HG03439 (cell line): ENCODE data around the gene PSMC3.

Experiments used
- ATAC-seq: cut with Tn5 transposase; IDR thresholded peaks from one replicate; pipeline ENCODE4 v1.9.1; 2021; ENCODE audit warnings: mild to moderate bottlenecking, moderate library complexity; ENCODE audit not compliant: unreplicated experiment

PSMC3 gene

GRCh38 chr11:47443028-47443700 is 16.9 kb upstream of the PSMC3 start:
- no peak for ATAC-seq

GRCh38 chr11:47442514-47442913 is 16.3 kb upstream of the PSMC3 start:
- no peak for ATAC-seq

- ATAC-seq: no peak
These were observed 15.2 kb upstream of the PSMC3 start for GRCh38 chr11:47441421-47441820.

GRCh38 chr11:47440054-47440476 is 13.8 kb upstream of the PSMC3 start:
- ATAC-seq: no peak

- no peak for ATAC-seq
These were observed 12.5 kb upstream of the PSMC3 start for GRCh38 chr11:47438721-47439120.

- no peak for ATAC-seq
These were observed 11.6 kb upstream of the PSMC3 start for GRCh38 chr11:47437746-47438418.

- no peak for ATAC-seq
These were observed 11.0 kb upstream of the PSMC3 start for GRCh38 chr11:47437218-47437745.

- no peak for ATAC-seq
These were observed 10.5 kb upstream of the PSMC3 start for GRCh38 chr11:47436726-47437125.

GRCh38 chr11:47435687-47436086 is 9.4 kb upstream of the PSMC3 start:
- ATAC-seq: no peak

- ATAC-seq: no peak
These were observed 8.0 kb upstream of the PSMC3 start for GRCh38 chr11:47434011-47434786.

GRCh38 chr11:47433157-47433556 is 6.9 kb upstream of the PSMC3 start:
- ATAC-seq: no peak

- no peak for ATAC-seq
These were observed 5.3 kb upstream of the PSMC3 start for GRCh38 chr11:47431356-47432083.

GRCh38 chr11:47430524-47430923 is 4.3 kb upstream of the PSMC3 start:
- no peak for ATAC-seq

GRCh38 chr11:47425611-47426010 is 628 bp downstream of the PSMC3 start:
- ATAC-seq: no peak

GRCh38 chr11:47418454-47419259 is 7.6 kb downstream of the PSMC3 start:
- ATAC-seq: no peak

GRCh38 chr11:47417712-47418111 is 8.5 kb downstream of the PSMC3 start:
- ATAC-seq: no peak

GRCh38 chr11:47415949-47416472 is 10.2 kb downstream of the PSMC3 start:
- ATAC-seq: no peak

- ATAC-seq: no peak
These were observed 11.0 kb downstream of the PSMC3 start for GRCh38 chr11:47415091-47415854.

- no peak for ATAC-seq
These were observed 11.6 kb downstream of the PSMC3 start for GRCh38 chr11:47414685-47415070.
